ENCODE measurements around the gene FRRS1L.

FRRS1L gene

DNA sequence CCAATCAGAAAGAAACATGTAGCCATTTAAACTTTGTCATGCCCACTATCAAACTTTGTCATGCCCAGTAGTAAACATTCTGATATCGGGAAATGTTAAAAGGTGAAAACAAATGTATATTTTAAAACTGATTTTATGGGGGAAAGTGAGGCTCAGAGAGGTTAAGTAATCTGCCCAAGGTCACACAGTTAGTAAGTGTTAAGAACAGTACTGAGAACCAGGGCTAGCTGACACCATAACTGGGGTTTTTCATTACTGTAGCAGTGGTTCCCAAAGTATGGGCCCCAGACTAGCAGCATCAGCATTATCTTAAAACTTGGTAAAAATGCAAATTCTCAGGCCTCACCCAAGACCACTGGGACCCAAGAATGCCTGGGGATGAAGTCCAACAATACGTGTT is 9.9 kb upstream of the FRRS1L start:
- H3K4me3 ChIP-seq (ENCODE audit: low read depth, low read length), result no peak overlapping the region
- no peak for DNase-seq (ENCODE audit: low read depth)
- TF ChIP-seq, protein P1, sequence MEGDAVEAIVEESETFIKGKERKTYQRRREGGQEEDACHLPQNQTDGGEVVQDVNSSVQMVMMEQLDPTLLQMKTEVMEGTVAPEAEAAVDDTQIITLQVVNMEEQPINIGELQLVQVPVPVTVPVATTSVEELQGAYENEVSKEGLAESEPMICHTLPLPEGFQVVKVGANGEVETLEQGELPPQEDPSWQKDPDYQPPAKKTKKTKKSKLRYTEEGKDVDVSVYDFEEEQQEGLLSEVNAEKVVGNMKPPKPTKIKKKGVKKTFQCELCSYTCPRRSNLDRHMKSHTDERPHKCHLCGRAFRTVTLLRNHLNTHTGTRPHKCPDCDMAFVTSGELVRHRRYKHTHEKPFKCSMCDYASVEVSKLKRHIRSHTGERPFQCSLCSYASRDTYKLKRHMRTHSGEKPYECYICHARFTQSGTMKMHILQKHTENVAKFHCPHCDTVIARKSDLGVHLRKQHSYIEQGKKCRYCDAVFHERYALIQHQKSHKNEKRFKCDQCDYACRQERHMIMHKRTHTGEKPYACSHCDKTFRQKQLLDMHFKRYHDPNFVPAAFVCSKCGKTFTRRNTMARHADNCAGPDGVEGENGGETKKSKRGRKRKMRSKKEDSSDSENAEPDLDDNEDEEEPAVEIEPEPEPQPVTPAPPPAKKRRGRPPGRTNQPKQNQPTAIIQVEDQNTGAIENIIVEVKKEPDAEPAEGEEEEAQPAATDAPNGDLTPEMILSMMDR (IDR thresholded peaks at IDR 0.05; ENCODE audit: control insufficient read depth, extremely low read depth, insufficient read depth), result no peak

DNA sequence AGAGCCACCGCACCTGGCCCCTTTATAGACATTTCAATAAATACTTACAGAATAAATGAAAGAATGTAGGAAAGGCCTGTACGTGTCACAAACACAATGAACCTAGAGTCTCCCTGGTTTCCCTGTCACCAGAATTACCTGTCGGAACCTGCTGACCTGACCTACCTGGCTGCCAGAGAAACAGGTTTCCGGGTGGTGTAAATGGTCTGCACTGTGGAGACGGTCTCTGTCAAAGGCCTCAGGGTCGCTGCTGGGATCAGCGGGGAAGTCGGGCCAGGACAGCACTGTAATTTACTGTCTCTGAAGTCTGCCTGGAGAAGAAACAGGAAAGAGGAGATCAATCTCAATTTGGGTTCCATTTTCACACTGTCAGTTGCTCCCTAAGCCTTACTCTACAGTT is 9.3 kb upstream of the FRRS1L start:
- DNase-seq (ENCODE audit: low read depth), result no peak
- TF ChIP-seq, protein P1 (IDR thresholded peaks at IDR 0.05; ENCODE audit: control insufficient read depth, extremely low read depth, insufficient read depth), result no peak
- H3K4me3 ChIP-seq (ENCODE audit: low read depth, low read length), result no peak overlapping the region

DNA sequence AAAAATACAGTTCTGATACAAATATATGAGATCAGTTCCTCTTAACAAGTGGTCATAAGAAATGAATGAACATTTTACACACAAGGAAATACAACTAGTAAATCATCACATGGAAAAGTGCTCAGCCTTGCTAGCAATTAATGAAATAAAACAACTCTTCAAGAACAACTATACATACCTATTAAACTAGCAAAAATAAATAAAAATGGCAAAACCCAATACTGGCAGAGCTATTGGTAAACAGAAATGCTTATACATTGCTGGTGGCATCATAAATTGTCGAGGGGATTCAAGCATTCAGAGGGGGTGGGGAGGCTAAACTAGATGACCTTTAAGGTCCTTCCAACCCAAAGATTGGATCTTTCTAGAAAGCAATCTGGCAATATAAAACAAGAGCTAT is 5.9 kb upstream of the FRRS1L start:
- DNase-seq (ENCODE audit: low read depth), result no peak
- H3K4me3 ChIP-seq (ENCODE audit: low read depth, low read length), result no peak overlapping the region
- TF ChIP-seq, protein P1 (IDR thresholded peaks at IDR 0.05; ENCODE audit: control insufficient read depth, extremely low read depth, insufficient read depth), result no peak

DNA sequence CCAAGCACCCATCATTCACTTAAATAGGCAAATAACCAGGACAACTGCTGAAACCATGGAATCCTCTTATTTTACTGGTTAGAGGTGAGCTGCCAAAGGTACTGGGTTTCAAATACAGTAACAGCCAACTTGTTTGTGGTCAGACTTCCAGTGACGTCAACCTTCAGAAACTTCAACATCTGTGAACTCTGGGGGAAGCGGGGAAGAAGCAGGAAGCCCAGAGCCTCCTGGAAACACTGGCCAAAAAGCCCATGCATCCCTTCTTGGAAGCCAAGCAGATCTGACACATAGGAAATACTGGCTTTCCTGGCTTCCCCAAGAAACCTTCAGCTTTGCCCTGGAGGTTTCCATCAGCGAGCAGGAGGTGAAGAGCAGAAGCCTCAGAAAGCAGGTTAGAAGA is 4.9 kb upstream of the FRRS1L start:
- H3K4me3 ChIP-seq (ENCODE audit: low read depth, low read length), result no peak overlapping the region
- TF ChIP-seq, protein P1 (IDR thresholded peaks at IDR 0.05; ENCODE audit: control insufficient read depth, extremely low read depth, insufficient read depth), result no peak
- no peak for DNase-seq (ENCODE audit: low read depth)

DNA sequence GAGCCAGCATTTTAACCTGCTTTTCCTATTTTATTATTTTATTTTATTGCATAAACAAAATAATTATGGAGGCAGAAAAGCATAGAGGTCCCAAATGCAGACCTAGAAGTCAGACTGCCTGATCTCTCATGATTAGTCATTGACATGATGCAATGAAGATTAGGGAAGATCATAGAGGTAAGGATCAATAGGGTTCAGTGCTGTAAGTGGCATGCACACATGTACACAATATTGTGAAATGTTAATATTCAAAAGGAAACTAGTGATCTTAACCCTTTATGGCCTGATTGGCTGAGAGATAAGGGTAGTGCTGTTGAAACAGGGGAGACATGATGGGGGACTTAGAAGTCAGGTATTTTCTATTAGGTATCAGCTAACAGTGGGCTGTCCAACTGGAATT is 1.1 kb upstream of the FRRS1L start:
- H3K4me3 ChIP-seq (ENCODE audit: low read depth, low read length), result no peak overlapping the region
- TF ChIP-seq, protein P1 (IDR thresholded peaks at IDR 0.05; ENCODE audit: control insufficient read depth, extremely low read depth, insufficient read depth), result no peak
- DNase-seq (ENCODE audit: low read depth), result no peak

DNA sequence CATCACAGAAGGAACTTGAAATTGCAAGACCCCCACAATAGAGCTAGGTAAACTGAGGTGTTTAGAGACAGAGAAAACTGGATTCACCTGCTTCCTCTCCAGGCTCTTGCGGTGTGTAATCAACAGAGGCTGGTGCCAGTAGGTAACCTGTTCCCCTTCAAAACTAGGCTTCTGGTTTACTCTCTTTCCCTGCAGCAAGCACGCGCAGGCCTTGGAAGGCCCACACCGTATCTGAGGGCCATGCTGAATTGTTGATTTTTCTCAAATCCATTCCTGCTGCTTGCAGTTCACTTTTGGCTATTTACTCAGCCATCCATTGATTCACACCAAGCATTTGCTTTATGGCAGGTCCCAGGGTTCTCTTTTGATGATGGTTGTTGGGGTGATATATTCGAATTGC is 667 bp upstream of the FRRS1L start:
- DNase-seq (ENCODE audit: low read depth), result no peak
- no peak overlapping the region for H3K4me3 ChIP-seq (ENCODE audit: low read depth, low read length)
- TF ChIP-seq, protein P1 (IDR thresholded peaks at IDR 0.05; ENCODE audit: control insufficient read depth, extremely low read depth, insufficient read depth), result no peak

DNA sequence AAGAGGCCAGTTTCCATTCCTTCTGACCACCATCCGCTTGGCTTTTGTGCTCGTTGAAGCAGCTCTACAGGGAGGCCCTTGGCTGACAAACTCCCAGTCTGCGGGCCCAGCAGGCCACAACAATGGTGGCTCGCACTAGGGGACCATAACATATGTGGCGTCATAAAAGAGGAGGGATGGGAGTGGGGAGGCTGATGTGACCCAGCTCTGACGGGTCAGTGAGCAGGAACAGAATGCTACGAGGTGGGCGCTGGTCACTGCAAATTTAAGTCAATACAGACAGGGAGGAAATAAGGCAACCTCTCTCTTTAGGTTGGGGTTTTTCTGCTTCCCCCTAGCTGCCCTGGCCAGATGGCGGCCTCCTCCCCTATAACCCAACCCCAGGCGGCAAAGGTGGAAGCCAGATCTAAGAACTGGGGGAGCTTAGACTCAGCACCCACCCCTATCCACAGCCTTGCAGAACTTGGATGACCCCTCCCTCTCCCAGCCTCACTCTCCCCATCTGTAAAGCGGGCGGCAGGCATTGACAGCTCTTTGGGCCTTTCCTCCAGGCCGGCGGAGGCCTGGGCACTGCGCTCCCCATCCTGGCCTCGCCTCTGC is 778 bp downstream of the FRRS1L start:
- no peak for DNase-seq (ENCODE audit: low read depth)
- no peak overlapping the region for H3K4me3 ChIP-seq (ENCODE audit: low read depth, low read length)
- TF ChIP-seq, protein P1 (IDR thresholded peaks at IDR 0.05; ENCODE audit: control insufficient read depth, extremely low read depth, insufficient read depth), result no peak

Data from LNCaP clone FGC (cell line).